ENCODE data around the gene TSGA10IP.

TSGA10IP gene

DNA sequence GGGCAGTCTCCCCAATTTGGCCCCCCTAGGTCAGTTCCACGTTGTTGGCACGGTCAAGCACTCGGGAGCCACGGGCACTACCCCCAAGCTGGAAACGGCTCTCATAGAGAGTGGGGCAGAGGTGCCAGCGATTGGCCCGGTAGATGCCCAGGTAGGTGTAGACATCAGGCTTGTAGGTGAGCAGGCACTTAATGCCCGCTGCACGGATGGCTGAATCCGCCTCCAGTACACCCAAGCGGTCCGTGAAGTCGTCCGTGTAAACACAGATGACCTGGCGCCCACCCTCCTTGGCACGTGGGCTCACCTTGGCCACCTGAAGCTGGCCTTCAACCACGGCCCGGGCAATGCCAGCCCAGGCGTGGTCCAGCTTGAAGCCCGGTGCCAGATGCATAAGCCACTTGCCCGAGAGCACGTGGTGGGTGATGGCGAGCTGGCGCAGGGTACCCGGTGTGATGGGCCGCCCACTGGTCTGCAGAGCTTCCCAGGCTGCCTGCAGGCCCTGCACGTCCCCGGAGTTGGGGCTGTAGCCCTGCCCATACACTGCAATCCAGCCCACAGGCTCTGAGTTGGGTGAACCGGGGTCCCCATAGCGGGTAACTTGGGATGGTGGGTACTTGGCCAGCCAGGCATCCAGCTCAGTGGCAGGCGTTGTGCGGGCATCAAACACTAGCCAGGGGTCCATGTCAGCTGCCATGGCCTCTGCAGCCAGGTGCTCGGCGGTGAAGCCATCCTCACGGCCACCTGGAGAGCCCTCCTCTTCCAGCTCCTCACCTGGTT, 27.7 kb upstream of the TSGA10IP start:
- Histone ChIP-seq H3K27ac (replicated peaks; ENCODE audit: low read length) (no peak overlapping the region), H3K18ac (ENCODE audit: low read length) (peak overlapping the region; percentile 42), H3K14ac (ENCODE audit: low read length) (no peak overlapping the region), H4K8ac (ENCODE audit: low read depth, low read length) (no peak overlapping the region), H3K36me3 (replicated peaks in 1 of 2; ENCODE audit: control insufficient read depth in 2 of 2, insufficient read depth in 2 of 2, low read length in 2 of 2) (peaks cover 19 to 33% of the 10 kb centered on the region in 2 donors), H2BK15ac (ENCODE audit: low read length) (no peak overlapping the region), H3K4me2 (ENCODE audit: insufficient read depth, low read length, poor library complexity, severe bottlenecking) (peak overlapping the region; percentile 83), H2BK5ac (ENCODE audit: low read length) (no peak overlapping the region), H2AK5ac (ENCODE audit: low read depth, low read length) (peak overlapping the region; percentile 66), H3K9me3 (replicated peaks in 1 of 2; ENCODE audit: control insufficient read depth in 2 of 2, insufficient read depth in 1 of 2, low read depth in 1 of 2, low read length in 2 of 2) (peaks cover 0 to 2% of the 10 kb centered on the region in 2 donors), H2BK12ac (ENCODE audit: low read length) (peak overlapping the region; percentile 89), H2BK120ac (ENCODE audit: low read depth, low read length) (no peak overlapping the region), H4K91ac (ENCODE audit: low read depth, low read length, poor library complexity) (no peak overlapping the region), H3K4me3 (ENCODE audit: low read length in 2 of 2) (peak overlapping the region; percentile 94 to 100), H3K27me3 (ENCODE audit: control insufficient read depth in 3 of 3, insufficient read depth in 3 of 3, low read depth in 1 of 3, low read length in 3 of 3) (no peaks in the 10 kb centered on the region), H2AFZ (ENCODE audit: low read length) (no peak overlapping the region), H3K9ac (ENCODE audit: low read depth, low read length, poor library complexity) (no peak overlapping the region), H3K79me1 (ENCODE audit: low read depth, low read length) (peaks cover 22% of the 10 kb centered on the region), H3K4ac (ENCODE audit: low read length) (no peak overlapping the region), H3K23ac (ENCODE audit: low read depth, low read length, poor library complexity) (peak overlapping the region; percentile 81), H3K4me1 (ENCODE audit: control insufficient read depth in 2 of 2, insufficient read depth in 1 of 2, low read depth in 1 of 2, low read length in 2 of 2) (peaks cover 16 to 17% of the 10 kb centered on the region in 2 donors)
- no CpG with 5 or more reads among the region's 35 CpGs for WGBS, 2 donors (ENCODE audit: extremely low coverage in 2 of 2, insufficient read length in 2 of 2, insufficient replicate concordance in 1 of 2)
- no peak for DNase-seq (ENCODE audit: low spot score)

DNA sequence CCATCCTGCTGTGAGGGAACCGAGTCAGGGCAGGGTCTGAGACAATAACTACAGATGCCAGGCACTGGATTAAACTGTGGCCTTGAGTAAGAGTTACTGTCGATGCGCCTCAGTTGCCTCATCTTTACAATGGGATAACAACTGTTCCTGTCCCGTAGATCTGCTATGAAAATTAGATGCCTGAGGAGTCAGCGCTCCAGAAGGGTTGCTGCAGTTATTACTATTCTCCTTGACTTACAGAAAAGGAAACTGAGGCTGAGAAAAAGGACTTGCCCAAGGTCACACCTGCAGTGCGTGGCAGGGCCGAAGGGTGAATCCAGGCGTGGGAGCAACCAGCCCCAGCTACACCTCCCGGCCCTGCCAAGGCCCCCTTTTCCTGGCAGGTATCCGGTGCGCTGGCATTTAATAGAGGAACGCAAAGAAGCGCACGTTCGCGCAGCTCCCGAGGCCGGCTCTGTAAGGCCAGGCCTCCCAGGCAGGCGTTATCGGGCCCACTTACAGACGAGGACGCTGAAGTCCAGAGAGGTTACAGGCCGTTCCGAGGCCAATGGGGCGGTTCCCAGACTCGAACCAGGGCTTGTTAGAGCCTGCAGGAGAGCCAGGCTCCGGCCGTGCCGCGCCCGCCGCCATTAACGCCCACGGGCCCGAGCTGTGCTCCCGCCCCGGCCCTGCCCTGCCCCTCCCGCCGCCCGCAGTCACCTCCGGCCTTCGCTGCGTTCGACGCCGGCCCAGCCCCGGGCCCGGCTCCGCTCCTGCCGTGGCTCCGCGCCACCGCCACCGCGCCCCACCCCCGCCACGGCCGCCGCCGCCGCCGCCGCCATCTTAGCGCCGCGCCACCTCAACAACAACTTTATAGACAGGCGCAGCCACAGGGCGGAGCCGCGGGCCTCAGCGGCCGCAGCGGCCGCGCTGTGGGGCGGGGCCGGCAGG, 26.8 kb upstream of the TSGA10IP start, which contains the start of gene C11orf68:
Gene C11orf68 (minus strand): TSS at position 852 of the 930 bp plus-strand sequence. CDS start 31 bp downstream, at position 821.
- Histone ChIP-seq H3K4ac (ENCODE audit: low read length) (no peak within 1 kb of the TSS), H2BK12ac (ENCODE audit: low read length) (peak within 1 kb of the TSS; percentile 89), H3K27me3 (ENCODE audit: control insufficient read depth in 3 of 3, insufficient read depth in 3 of 3, low read depth in 1 of 3, low read length in 3 of 3) (no peaks in the 10 kb centered on the region), H4K8ac (ENCODE audit: low read depth, low read length) (no peak within 1 kb of the TSS), H3K79me1 (ENCODE audit: low read depth, low read length) (peaks cover 22% of the 10 kb centered on the region), H3K27ac (replicated peaks; ENCODE audit: low read length) (no peak within 1 kb of the TSS), H2BK5ac (ENCODE audit: low read length) (peak within 1 kb of the TSS; percentile 93), H3K9me3 (replicated peaks in 1 of 2; ENCODE audit: control insufficient read depth in 2 of 2, insufficient read depth in 1 of 2, low read depth in 1 of 2, low read length in 2 of 2) (peaks cover 0 to 2% of the 10 kb centered on the region in 2 donors), H2BK15ac (ENCODE audit: low read length) (peak within 1 kb of the TSS; percentile 74), H3K4me1 (ENCODE audit: control insufficient read depth in 2 of 2, insufficient read depth in 1 of 2, low read depth in 1 of 2, low read length in 2 of 2) (peaks cover 16 to 17% of the 10 kb centered on the region in 2 donors), H2BK120ac (ENCODE audit: low read depth, low read length) (peak within 1 kb of the TSS; percentile 72), H4K91ac (ENCODE audit: low read depth, low read length, poor library complexity) (no peak within 1 kb of the TSS), H3K9ac (ENCODE audit: low read depth, low read length, poor library complexity) (peak within 1 kb of the TSS; percentile 97), H3K14ac (ENCODE audit: low read length) (peak within 1 kb of the TSS; percentile 91), H3K4me3 (ENCODE audit: low read length in 2 of 2) (peak within 1 kb of the TSS; percentile 95 to 100), H3K23ac (ENCODE audit: low read depth, low read length, poor library complexity) (peak within 1 kb of the TSS; percentile 97), H2AFZ (ENCODE audit: low read length) (peak within 1 kb of the TSS; percentile 98), H2AK5ac (ENCODE audit: low read depth, low read length) (peak within 1 kb of the TSS; percentile 66), H3K4me2 (ENCODE audit: insufficient read depth, low read length, poor library complexity, severe bottlenecking) (peak within 1 kb of the TSS; percentile 98), H3K36me3 (replicated peaks in 1 of 2; ENCODE audit: control insufficient read depth in 2 of 2, insufficient read depth in 2 of 2, low read length in 2 of 2) (peaks cover 20 to 42% of the 10 kb centered on the region in 2 donors), H3K18ac (ENCODE audit: low read length) (peak within 1 kb of the TSS; percentile 97)
- no peak for DNase-seq (ENCODE audit: low spot score)
- WGBS, 2 donors (ENCODE audit: extremely low coverage in 2 of 2, insufficient read length in 2 of 2, insufficient replicate concordance in 1 of 2): no CpG with 5 or more reads among the region's 77 CpGs

- WGBS, 2 donors (ENCODE audit: extremely low coverage in 2 of 2, insufficient read length in 2 of 2, insufficient replicate concordance in 1 of 2): no CpG with 5 or more reads among the region's 59 CpGs
- Histone ChIP-seq H3K4me1 (ENCODE audit: control insufficient read depth in 2 of 2, insufficient read depth in 1 of 2, low read depth in 1 of 2, low read length in 2 of 2) (peaks cover 16 to 17% of the 10 kb centered on the region in 2 donors), H2BK15ac (ENCODE audit: low read length) (peak within 1 kb of the TSS; percentile 74), H3K18ac (ENCODE audit: low read length) (peak within 1 kb of the TSS; percentile 97), H3K9ac (ENCODE audit: low read depth, low read length, poor library complexity) (peak within 1 kb of the TSS; percentile 97), H3K23ac (ENCODE audit: low read depth, low read length, poor library complexity) (peak within 1 kb of the TSS; percentile 97), H3K9me3 (replicated peaks in 1 of 2; ENCODE audit: control insufficient read depth in 2 of 2, insufficient read depth in 1 of 2, low read depth in 1 of 2, low read length in 2 of 2) (peaks cover 0 to 2% of the 10 kb centered on the region in 2 donors), H3K14ac (ENCODE audit: low read length) (peak within 1 kb of the TSS; percentile 91), H3K36me3 (replicated peaks in 1 of 2; ENCODE audit: control insufficient read depth in 2 of 2, insufficient read depth in 2 of 2, low read length in 2 of 2) (peaks cover 20 to 44% of the 10 kb centered on the region in 2 donors), H3K79me1 (ENCODE audit: low read depth, low read length) (peaks cover 22% of the 10 kb centered on the region), H4K91ac (ENCODE audit: low read depth, low read length, poor library complexity) (no peak within 1 kb of the TSS), H3K4ac (ENCODE audit: low read length) (no peak within 1 kb of the TSS), H2BK12ac (ENCODE audit: low read length) (peak within 1 kb of the TSS; percentile 86), H3K4me3 (ENCODE audit: low read length in 2 of 2) (peak within 1 kb of the TSS; percentile 95 to 100), H3K27ac (replicated peaks; ENCODE audit: low read length) (no peak within 1 kb of the TSS), H2BK5ac (ENCODE audit: low read length) (peak within 1 kb of the TSS; percentile 93), H2AK5ac (ENCODE audit: low read depth, low read length) (peak within 1 kb of the TSS; percentile 66), H2AFZ (ENCODE audit: low read length) (peak within 1 kb of the TSS; percentile 98), H3K4me2 (ENCODE audit: insufficient read depth, low read length, poor library complexity, severe bottlenecking) (peak within 1 kb of the TSS; percentile 98), H3K27me3 (ENCODE audit: control insufficient read depth in 3 of 3, insufficient read depth in 3 of 3, low read depth in 1 of 3, low read length in 3 of 3) (no peaks in the 10 kb centered on the region), H4K8ac (ENCODE audit: low read depth, low read length) (no peak within 1 kb of the TSS), H2BK120ac (ENCODE audit: low read depth, low read length) (peak within 1 kb of the TSS; percentile 72)
- peak; percentile 98 for DNase-seq (ENCODE audit: low spot score)
Measured at GRCh38 chr11:65919141-65919572, 26.1 kb upstream of the TSGA10IP start, which contains the start of gene DRAP1. Gene DRAP1 (plus strand): TSS chr11:65919426. CDS start chr11:65919502, 76 bp downstream.
